SK-MEL-5 (cell line): ENCODE results near the gene ADGRD2. TPM values are rescaled to one million over a fixed set of nuclear protein-coding genes. Genes with fewer than 3 reads are reported as not detected.

Experiments
- DNase-seq: peaks from one replicate; pipeline ENCODE4 v3.0.0-alpha.2; 2016; ENCODE audit warnings: low read depth, low spot score
- in situ Hi-C: cut with HindIII; loops from 2 replicates; pipeline ENCODE4 v1.10.0; 2016; ENCODE audit warnings: low sequenced_read_pairs, high pct_unique_total_duplicates, low pct_unique_long_range_greater_than_20kb
- total RNA-seq: library from RNA; depleted of rRNA; stranded (reverse); fragments of >200 nt; shearing (Covaris generic); gene quantifications from 2 replicates; pipeline ENCODE4 v1.2.3, GENCODE V29; 2014

The ADGRD2 gene
- total RNA-seq, 1 experiment from 2014 or later, result not detected

- no peak for DNase-seq
- in situ Hi-C loops, result no loop called here
These were observed 19.0 kb downstream of the ADGRD2 start for GRCh38 chr9:124469011-124469832.

GRCh38 chr9:124470306-124470705 is 20.1 kb downstream of the ADGRD2 start:
- in situ Hi-C loops, result no loop called here
- no peak for DNase-seq

GRCh38 chr9:124470726-124471125 is 20.5 kb downstream of the ADGRD2 start:
- in situ Hi-C loops, result no loop called here

GRCh38 chr9:124471761-124472160 is 21.5 kb downstream of the ADGRD2 start:
- in situ Hi-C loops, result no loop called here
- no peak for DNase-seq

More at GRCh38 chr9:124470726-124471125, 20.5 kb downstream of the ADGRD2 start:
- DNase-seq, result no peak

GRCh38 chr9:124472770-124473169 is 22.5 kb downstream of the ADGRD2 start:
- in situ Hi-C loops, result no loop called here
- DNase-seq, result no peak

- in situ Hi-C loops, result no loop called here
- DNase-seq, result no peak
These were observed 23.1 kb downstream of the ADGRD2 start for GRCh38 chr9:124473310-124473709.

- in situ Hi-C loops, result no loop called here
- DNase-seq, result no peak
These were observed 23.9 kb downstream of the ADGRD2 start for GRCh38 chr9:124474151-124474550.

GRCh38 chr9:124475158-124475867 is 25.1 kb downstream of the ADGRD2 start:
- in situ Hi-C loops, result no loop called here
- peak; percentile 40 for DNase-seq

GRCh38 chr9:124475868-124476690 is 25.8 kb downstream of the ADGRD2 start:
- in situ Hi-C loops, result no loop called here
- DNase-seq, result no peak

GRCh38 chr9:124477211-124477647 is 27.0 kb downstream of the ADGRD2 start:
- in situ Hi-C loops, result no loop called here

GRCh38 chr9:124477648-124478285 is 27.5 kb downstream of the ADGRD2 start:
- no peak for DNase-seq
- in situ Hi-C loops, result no loop called here

More at GRCh38 chr9:124477211-124477647, 27.0 kb downstream of the ADGRD2 start:
- no peak for DNase-seq

- in situ Hi-C loops, result no loop called here
These were observed 28.1 kb downstream of the ADGRD2 start for GRCh38 chr9:124478354-124478753.

GRCh38 chr9:124479371-124479770 is 29.1 kb downstream of the ADGRD2 start:
- DNase-seq, result no peak
- in situ Hi-C loops, result no loop called here

More at GRCh38 chr9:124478354-124478753, 28.1 kb downstream of the ADGRD2 start:
- DNase-seq, result no peak

- no peak for DNase-seq
- in situ Hi-C loops, result no loop called here
These were observed 29.8 kb downstream of the ADGRD2 start for GRCh38 chr9:124479947-124480620.

- DNase-seq, result peak; percentile 62
These were observed 30.4 kb downstream of the ADGRD2 start for GRCh38 chr9:124480621-124480981.

GRCh38 chr9:124481115-124481514 is 30.9 kb downstream of the ADGRD2 start:
- in situ Hi-C loops, result no loop called here
- DNase-seq, result no peak

More at GRCh38 chr9:124480621-124480981, 30.4 kb downstream of the ADGRD2 start:
- in situ Hi-C loops, result no loop called here

GRCh38 chr9:124482431-124483031 is 32.3 kb downstream of the ADGRD2 start:
- in situ Hi-C loops, result no loop called here

More at GRCh38 chr9:124482431-124483031, 32.3 kb downstream of the ADGRD2 start:
- no peak for DNase-seq
